ENCODE data around the gene MTMR8.
A peak's percentile ranks its signal among the peaks of the same experiment; 100 is the strongest.
"Not testable (repeated sequence)": the region's sequence is repeated elsewhere in the genome, so short reads cannot be mapped to it uniquely, and the experiment has no call there.

The MTMR8 gene

GRCh38 chrX:64394874-64395567, at the start of gene MTMR8:
Gene MTMR8, minus strand, starts transcription at chrX:64395452. Its CDS starts 89 bp downstream, at chrX:64395363.
- peak; percentile 44 to 56 (median 48) for DNase-seq (ENCODE audit: low read depth in 2 of 3, low spot score in 2 of 3)

- no peak for DNase-seq (ENCODE audit: low read depth in 2 of 3, low spot score in 2 of 3)
Observed at GRCh38 chrX:64439551-64439950, 44.3 kb upstream of the MTMR8 start.

GRCh38 chrX:64437665-64438064, 42.4 kb upstream of the MTMR8 start:
- no peak for DNase-seq (ENCODE audit: low read depth in 2 of 3, low spot score in 2 of 3)

GRCh38 chrX:64437218-64437617, 42.0 kb upstream of the MTMR8 start:
- no peak for DNase-seq (ENCODE audit: low read depth in 2 of 3, low spot score in 2 of 3)

- no peak for DNase-seq (ENCODE audit: low read depth in 2 of 3, low spot score in 2 of 3)
Observed at GRCh38 chrX:64428371-64428770, 33.1 kb upstream of the MTMR8 start.

- DNase-seq (ENCODE audit: low read depth in 2 of 3, low spot score in 2 of 3): no peak
Observed at GRCh38 chrX:64427787-64428186, 32.5 kb upstream of the MTMR8 start.

- DNase-seq (ENCODE audit: low read depth in 2 of 3, low spot score in 2 of 3): no peak
Observed at GRCh38 chrX:64427281-64427680, 32.0 kb upstream of the MTMR8 start.

- DNase-seq (ENCODE audit: low read depth in 2 of 3, low spot score in 2 of 3): not testable (repeated sequence)
Observed at GRCh38 chrX:64409730-64410129, 14.5 kb upstream of the MTMR8 start.

GRCh38 chrX:64398088-64398487, 2.8 kb upstream of the MTMR8 start:
- DNase-seq (ENCODE audit: low read depth in 2 of 3, low spot score in 2 of 3): no peak

GRCh38 chrX:64395568-64395929, 297 bp upstream of the MTMR8 start:
- DNase-seq (ENCODE audit: low read depth in 2 of 3, low spot score in 2 of 3): no peak

- DNase-seq (ENCODE audit: low read depth in 2 of 3, low spot score in 2 of 3): no peak
Observed at GRCh38 chrX:64394059-64394873, 986 bp downstream of the MTMR8 start.

- DNase-seq (ENCODE audit: low read depth in 2 of 3, low spot score in 2 of 3): no peak
Observed at GRCh38 chrX:64389489-64389888, 5.8 kb downstream of the MTMR8 start.

- DNase-seq (ENCODE audit: low read depth in 2 of 3, low spot score in 2 of 3): not testable (repeated sequence)
Observed at GRCh38 chrX:64380789-64381188, 14.5 kb downstream of the MTMR8 start.

GRCh38 chrX:64379924-64380323, 15.3 kb downstream of the MTMR8 start:
- no peak for DNase-seq (ENCODE audit: low read depth in 2 of 3, low spot score in 2 of 3)

- DNase-seq (ENCODE audit: low read depth in 2 of 3, low spot score in 2 of 3): no peak
Observed at GRCh38 chrX:64377753-64378152, 17.5 kb downstream of the MTMR8 start.

- DNase-seq (ENCODE audit: low read depth in 2 of 3, low spot score in 2 of 3): no peak
Observed at GRCh38 chrX:64352081-64352480, 43.2 kb downstream of the MTMR8 start.

GRCh38 chrX:64350521-64350920, 44.7 kb downstream of the MTMR8 start:
- DNase-seq (ENCODE audit: low read depth in 2 of 3, low spot score in 2 of 3): no peak

GRCh38 chrX:64350047-64350446, 45.2 kb downstream of the MTMR8 start:
- DNase-seq (ENCODE audit: low read depth in 2 of 3, low spot score in 2 of 3): no peak

- no peak for DNase-seq (ENCODE audit: low read depth in 2 of 3, low spot score in 2 of 3)
Observed at GRCh38 chrX:64342811-64343210, 52.4 kb downstream of the MTMR8 start.

GRCh38 chrX:64338296-64338695, 57.0 kb downstream of the MTMR8 start:
- DNase-seq (ENCODE audit: low read depth in 2 of 3, low spot score in 2 of 3): no peak

- no peak for DNase-seq (ENCODE audit: low read depth in 2 of 3, low spot score in 2 of 3)
Observed at GRCh38 chrX:64334467-64334866, 60.8 kb downstream of the MTMR8 start.

- no peak for DNase-seq (ENCODE audit: low read depth in 2 of 3, low spot score in 2 of 3)
Observed at GRCh38 chrX:64330284-64330683, 65.0 kb downstream of the MTMR8 start.

GRCh38 chrX:64321507-64321906, 73.7 kb downstream of the MTMR8 start:
- no peak for DNase-seq (ENCODE audit: low read depth in 2 of 3, low spot score in 2 of 3)

Data from activated CD8-positive, alpha-beta memory T cell treated with anti-CD3 and anti-CD28 coated beads for 48 hours (primary cell).